Effector memory CD4-positive, alpha-beta T cell (primary cell): ENCODE results near the gene MT1X.

Experiments used
- DNase-seq, 3 donors: peaks; one replicate each; pipeline ENCODE4 v3.0.0-alpha.2; 2020
- H3K27ac ChIP-seq: 2 replicates; pipeline ENCODE4 v1.7.0; 2013; ENCODE audit warnings: mild to moderate bottlenecking, low read length, moderate library complexity; ENCODE audit not compliant: insufficient read depth, poor library complexity, severe bottlenecking
- H3K27me3 ChIP-seq: replicated peaks from 2 replicates; pipeline ENCODE4 v1.7.0; 2013; ENCODE audit warnings: mild to moderate bottlenecking, low read length; ENCODE audit not compliant: insufficient read depth, control insufficient read depth, poor library complexity, severe bottlenecking
- H3K36me3 ChIP-seq: 2 replicates; pipeline ENCODE4 v1.7.0; 2013; ENCODE audit warnings: mild to moderate bottlenecking, low read length, moderate library complexity; ENCODE audit not compliant: control insufficient read depth, insufficient read depth
- H3K4me1 ChIP-seq: 2 replicates; pipeline ENCODE4 v1.7.0; 2013; ENCODE audit warnings: low read length, mild to moderate bottlenecking; ENCODE audit not compliant: control insufficient read depth, insufficient read depth, poor library complexity, severe bottlenecking
- H3K4me3 ChIP-seq: 2 replicates; pipeline ENCODE4 v1.7.0; 2013; ENCODE audit warnings: low read length, low read depth, mild to moderate bottlenecking; ENCODE audit not compliant: insufficient read depth, poor library complexity, severe bottlenecking
- H3K9me3 ChIP-seq: 2 replicates; pipeline ENCODE4 v1.7.0; 2013; ENCODE audit warnings: mild to moderate bottlenecking, low read length, moderate library complexity; ENCODE audit not compliant: control insufficient read depth

MT1X gene

GRCh38 chr16:56640076-56640475 is 42.2 kb upstream of the MT1X start:
- Histone ChIP-seq H3K9me3 (no peaks in the 10 kb centered on the region), H3K4me1 (peaks cover 30% of the 10 kb centered on the region), H3K27me3 (peaks cover 32% of the 10 kb centered on the region), H3K36me3 (no peaks in the 10 kb centered on the region), H3K4me3 (no peak overlapping the region), H3K27ac (no peak overlapping the region)
- DNase-seq = no peak

GRCh38 chr16:56641166-56641565 is 41.1 kb upstream of the MT1X start:
- peaks cover 21% of the 10 kb centered on the region for H3K27me3 ChIP-seq

GRCh38 chr16:56643080-56643778 is 39.0 kb upstream of the MT1X start:
- DNase-seq = peak; percentile 51 to 59 (median 57)
- H3K4me1 ChIP-seq = peaks cover 18% of the 10 kb centered on the region
- H3K4me3 ChIP-seq = peak overlapping the region; percentile 47
- no peak overlapping the region for H3K27ac ChIP-seq
- no peaks in the 10 kb centered on the region for H3K36me3 ChIP-seq
- peaks cover 9% of the 10 kb centered on the region for H3K27me3 ChIP-seq
- H3K9me3 ChIP-seq = no peaks in the 10 kb centered on the region

More at GRCh38 chr16:56641166-56641565, 41.1 kb upstream of the MT1X start:
- H3K4me3 ChIP-seq = no peak overlapping the region
- H3K27ac ChIP-seq = no peak overlapping the region
- no peaks in the 10 kb centered on the region for H3K9me3 ChIP-seq
- H3K36me3 ChIP-seq = no peaks in the 10 kb centered on the region
- H3K4me1 ChIP-seq = peaks cover 24% of the 10 kb centered on the region
- DNase-seq = no peak

- Histone ChIP-seq H3K27me3 (peaks cover 3% of the 10 kb centered on the region), H3K9me3 (no peaks in the 10 kb centered on the region), H3K36me3 (no peaks in the 10 kb centered on the region), H3K27ac (no peak overlapping the region), H3K4me3 (peak overlapping the region; percentile 47), H3K4me1 (peaks cover 17% of the 10 kb centered on the region)
- DNase-seq = no peak
Measured at GRCh38 chr16:56643833-56644232, 38.4 kb upstream of the MT1X start.

- DNase-seq = no peak
- Histone ChIP-seq H3K27me3 (peaks cover 4% of the 10 kb centered on the region), H3K27ac (no peak overlapping the region), H3K4me3 (no peak overlapping the region), H3K4me1 (peaks cover 17% of the 10 kb centered on the region), H3K9me3 (no peaks in the 10 kb centered on the region), H3K36me3 (no peaks in the 10 kb centered on the region)
Measured at GRCh38 chr16:56645311-56645710, 37.0 kb upstream of the MT1X start.

GRCh38 chr16:56645838-56646237 is 36.4 kb upstream of the MT1X start:
- DNase-seq = no peak
- Histone ChIP-seq H3K4me3 (no peak overlapping the region), H3K4me1 (peaks cover 17% of the 10 kb centered on the region), H3K36me3 (no peaks in the 10 kb centered on the region), H3K9me3 (no peaks in the 10 kb centered on the region), H3K27ac (no peak overlapping the region), H3K27me3 (peaks cover 4% of the 10 kb centered on the region)

- Histone ChIP-seq H3K27ac (no peak overlapping the region), H3K4me1 (peaks cover 15% of the 10 kb centered on the region), H3K36me3 (no peaks in the 10 kb centered on the region), H3K4me3 (no peak overlapping the region), H3K27me3 (peaks cover 4% of the 10 kb centered on the region), H3K9me3 (no peaks in the 10 kb centered on the region)
- no peak for DNase-seq
Measured at GRCh38 chr16:56647641-56648431, 34.4 kb upstream of the MT1X start.

- Histone ChIP-seq H3K27me3 (peaks cover 4% of the 10 kb centered on the region), H3K27ac (no peak overlapping the region), H3K9me3 (no peaks in the 10 kb centered on the region), H3K36me3 (no peaks in the 10 kb centered on the region), H3K4me1 (peaks cover under 1% of the 10 kb centered on the region), H3K4me3 (no peak overlapping the region)
- no peak for DNase-seq
Measured at GRCh38 chr16:56649271-56649670, 33.0 kb upstream of the MT1X start.

GRCh38 chr16:56649820-56650219 is 32.5 kb upstream of the MT1X start:
- H3K4me3 ChIP-seq = no peak overlapping the region
- H3K27ac ChIP-seq = no peak overlapping the region
- H3K9me3 ChIP-seq = no peaks in the 10 kb centered on the region
- no peaks in the 10 kb centered on the region for H3K4me1 ChIP-seq
- DNase-seq = no peak
- H3K36me3 ChIP-seq = no peaks in the 10 kb centered on the region
- peaks cover 4% of the 10 kb centered on the region for H3K27me3 ChIP-seq

GRCh38 chr16:56651586-56651985 is 30.7 kb upstream of the MT1X start, which contains the start of gene MT1B:
TSS of gene MT1B (plus strand) at chr16:56651886. CDS start at chr16:56651954, 68 bp downstream.
- no peak for DNase-seq
- Histone ChIP-seq H3K9me3 (no peaks in the 10 kb centered on the region), H3K4me3 (no peak within 1 kb of the TSS), H3K27me3 (peaks cover 4% of the 10 kb centered on the region), H3K27ac (no peak within 1 kb of the TSS), H3K4me1 (no peaks in the 10 kb centered on the region), H3K36me3 (no peaks in the 10 kb centered on the region)
